ENCODE measurements around the gene FERMT1. TPM values are rescaled to one million over a fixed set of nuclear protein-coding genes. Genes with fewer than 3 reads are reported as not detected.

FERMT1 gene
- total and polyA plus RNA-seq, 7 donors: 0.03 to 1.0 (median 0.13) TPM

DNA sequence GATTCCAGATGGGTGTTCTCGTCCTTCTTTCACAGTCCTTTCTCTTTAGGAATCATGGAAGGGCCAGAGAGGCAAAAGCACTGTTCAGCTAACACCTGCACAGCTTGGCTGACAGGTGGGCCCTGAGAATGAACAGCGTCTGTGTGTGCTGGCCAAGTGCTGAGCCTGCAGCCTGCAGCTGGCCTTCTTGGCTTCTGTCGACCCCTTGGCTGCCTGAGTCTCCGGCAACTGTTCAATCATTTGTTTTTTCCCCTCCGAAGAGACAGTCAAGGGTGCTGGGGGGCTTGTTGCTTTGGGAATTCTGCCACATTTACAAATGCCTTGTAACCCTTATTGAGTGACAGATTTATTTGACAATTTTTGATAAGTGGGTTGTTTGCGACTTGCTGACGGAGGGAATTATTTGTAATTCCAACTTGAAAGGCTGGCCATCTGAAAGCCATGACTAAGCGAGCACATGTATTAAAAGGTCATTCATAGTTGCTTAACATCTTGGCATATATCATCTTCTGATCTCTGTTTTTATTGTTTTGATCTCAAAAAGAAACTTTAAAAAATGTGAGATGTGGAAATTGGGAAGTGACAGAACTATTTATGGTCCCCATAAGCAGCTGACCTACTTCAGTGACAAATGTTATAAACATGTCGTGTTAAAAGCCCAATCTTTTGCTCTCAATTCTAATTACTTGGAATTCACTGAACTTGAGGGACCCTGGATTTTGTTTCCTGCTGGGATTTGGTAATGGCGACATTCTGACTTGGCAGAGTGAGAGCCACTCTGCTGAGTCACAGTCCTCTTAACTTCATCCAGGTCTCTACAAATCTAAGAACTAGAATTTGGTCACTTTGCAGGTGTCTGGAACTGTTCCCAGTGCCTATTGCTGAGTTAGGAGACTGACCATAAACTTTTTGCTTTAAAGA is 41.9 kb upstream of the FERMT1 start:
- Histone ChIP-seq H3K4me1 (peaks cover 8% of the 10 kb centered on the region), H3K27ac (peak overlapping the region; percentile 44), H3K9me3 (no peaks in the 10 kb centered on the region), H3K4me3 (peak overlapping the region; percentile 32), H3K36me3 (ENCODE audit: insufficient read depth in 1 of 2, low read depth in 1 of 2) (no peaks in the 10 kb centered on the region), H3K27me3 (ENCODE audit: insufficient read depth in 3 of 3, low read length in 2 of 3) (no peaks in the 10 kb centered on the region)
- TF ChIP-seq, protein P1, sequence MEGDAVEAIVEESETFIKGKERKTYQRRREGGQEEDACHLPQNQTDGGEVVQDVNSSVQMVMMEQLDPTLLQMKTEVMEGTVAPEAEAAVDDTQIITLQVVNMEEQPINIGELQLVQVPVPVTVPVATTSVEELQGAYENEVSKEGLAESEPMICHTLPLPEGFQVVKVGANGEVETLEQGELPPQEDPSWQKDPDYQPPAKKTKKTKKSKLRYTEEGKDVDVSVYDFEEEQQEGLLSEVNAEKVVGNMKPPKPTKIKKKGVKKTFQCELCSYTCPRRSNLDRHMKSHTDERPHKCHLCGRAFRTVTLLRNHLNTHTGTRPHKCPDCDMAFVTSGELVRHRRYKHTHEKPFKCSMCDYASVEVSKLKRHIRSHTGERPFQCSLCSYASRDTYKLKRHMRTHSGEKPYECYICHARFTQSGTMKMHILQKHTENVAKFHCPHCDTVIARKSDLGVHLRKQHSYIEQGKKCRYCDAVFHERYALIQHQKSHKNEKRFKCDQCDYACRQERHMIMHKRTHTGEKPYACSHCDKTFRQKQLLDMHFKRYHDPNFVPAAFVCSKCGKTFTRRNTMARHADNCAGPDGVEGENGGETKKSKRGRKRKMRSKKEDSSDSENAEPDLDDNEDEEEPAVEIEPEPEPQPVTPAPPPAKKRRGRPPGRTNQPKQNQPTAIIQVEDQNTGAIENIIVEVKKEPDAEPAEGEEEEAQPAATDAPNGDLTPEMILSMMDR (IDR thresholded peaks at IDR 0.05): no peak
- intact Hi-C loops (cut with DNase I): no loop called here
- peak; percentile 75 to 80 (median 76) for ATAC-seq
- peak; percentile 35 to 76 for DNase-seq
- 15 to 22% (median 17%) methylated on average over 10 of the region's 10 CpGs for WGBS, 3 donors

DNA sequence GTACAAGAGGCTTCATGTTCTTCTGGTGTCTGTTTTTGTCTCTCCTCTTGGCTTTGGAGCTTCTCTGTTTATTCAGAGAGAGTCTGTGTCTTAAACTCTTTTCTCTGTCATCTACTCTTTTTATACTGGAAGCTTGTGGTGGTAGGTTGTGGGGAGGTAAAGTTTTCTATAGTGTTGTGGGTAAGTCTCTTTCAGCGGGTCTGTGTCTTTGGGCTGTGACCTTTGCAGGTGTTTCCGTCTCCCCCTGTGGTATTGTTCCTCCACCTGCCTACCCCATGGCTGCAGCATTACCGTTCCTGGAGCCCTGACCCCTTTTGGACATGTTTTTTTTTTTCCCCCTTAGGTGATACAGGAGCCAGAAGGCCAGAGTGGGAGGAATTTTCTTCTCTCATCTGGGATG is 37.9 kb upstream of the FERMT1 start:
- ATAC-seq (no peak), DNase-seq (no peak)
- no peaks in the 10 kb centered on the region for H3K27me3 ChIP-seq (ENCODE audit: insufficient read depth in 3 of 3, low read length in 2 of 3)
- H3K4me1 ChIP-seq: peaks cover 8% of the 10 kb centered on the region
- intact Hi-C loops (cut with DNase I): no loop called here
- no peak overlapping the region for H3K4me3 ChIP-seq
- no peaks in the 10 kb centered on the region for H3K9me3 ChIP-seq
- TF ChIP-seq, protein P1 (IDR thresholded peaks at IDR 0.05): no peak
- WGBS, 3 donors: 86 to 98% (median 88%) methylated on average over 3 of the region's 3 CpGs
- no peak overlapping the region for H3K27ac ChIP-seq
- no peaks in the 10 kb centered on the region for H3K36me3 ChIP-seq (ENCODE audit: insufficient read depth in 1 of 2, low read depth in 1 of 2)

DNA sequence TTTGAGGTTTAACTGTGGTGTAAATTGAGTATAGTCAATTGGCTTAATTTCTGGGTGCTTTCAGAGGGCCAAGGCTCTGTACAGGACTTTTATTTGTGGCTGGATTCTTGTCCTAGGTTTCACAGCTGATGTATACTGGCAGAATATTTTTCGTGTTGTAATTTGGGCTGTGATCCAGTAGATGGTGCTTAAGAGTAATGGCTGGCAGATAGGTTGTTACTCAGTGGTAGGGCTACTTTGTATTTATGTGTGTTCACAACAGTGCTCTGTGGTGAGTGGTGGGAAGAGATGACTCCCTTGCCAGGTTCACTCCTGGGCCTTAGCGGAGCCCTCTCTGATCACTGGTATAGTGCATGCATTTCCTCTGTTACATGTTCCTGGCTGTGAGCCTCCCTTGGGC is 34.5 kb upstream of the FERMT1 start:
- no peaks in the 10 kb centered on the region for H3K36me3 ChIP-seq (ENCODE audit: insufficient read depth in 1 of 2, low read depth in 1 of 2)
- no peak overlapping the region for H3K4me3 ChIP-seq
- intact Hi-C loops (cut with DNase I): no loop called here
- H3K27me3 ChIP-seq (ENCODE audit: insufficient read depth in 3 of 3, low read length in 2 of 3): no peaks in the 10 kb centered on the region
- ATAC-seq (no peak), DNase-seq (no peak)
- WGBS, 3 donors: 72 to 85% (median 85%) methylated on average over 2 of the region's 2 CpGs
- no peaks in the 10 kb centered on the region for H3K9me3 ChIP-seq
- H3K27ac ChIP-seq: no peak overlapping the region
- TF ChIP-seq, protein P1 (IDR thresholded peaks at IDR 0.05): no peak
- no peaks in the 10 kb centered on the region for H3K4me1 ChIP-seq

DNA sequence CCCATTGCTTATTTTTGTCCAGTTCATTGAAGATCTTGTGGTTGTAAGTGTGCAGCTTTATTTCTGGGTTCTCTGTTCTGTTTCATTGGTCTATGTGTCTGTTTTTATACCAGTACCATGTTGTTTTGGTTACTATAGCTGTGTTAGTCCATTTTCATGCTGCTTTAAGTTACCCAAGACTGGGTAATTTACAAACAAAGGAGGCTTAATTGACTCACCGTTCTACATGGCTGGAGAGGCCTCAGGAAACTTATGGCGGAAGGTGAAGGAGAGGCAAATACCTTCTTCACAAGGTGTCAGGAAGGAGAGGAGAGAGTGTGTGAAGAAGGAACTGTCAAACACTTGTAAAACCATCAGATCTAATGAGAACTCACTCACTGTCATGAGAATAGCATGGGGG is 29.9 kb upstream of the FERMT1 start:
- H3K4me1 ChIP-seq: no peaks in the 10 kb centered on the region
- DNase-seq (no peak), ATAC-seq (no peak)
- H3K4me3 ChIP-seq: no peak overlapping the region
- intact Hi-C loops (cut with DNase I): no loop called here
- no peak overlapping the region for H3K27ac ChIP-seq
- 50 to 52% (median 52%) methylated on average over 2 of the region's 2 CpGs for WGBS, 3 donors
- H3K9me3 ChIP-seq: no peaks in the 10 kb centered on the region
- TF ChIP-seq, protein P1 (IDR thresholded peaks at IDR 0.05): no peak
- H3K27me3 ChIP-seq (ENCODE audit: insufficient read depth in 3 of 3, low read length in 2 of 3): no peaks in the 10 kb centered on the region
- H3K36me3 ChIP-seq (ENCODE audit: insufficient read depth in 1 of 2, low read depth in 1 of 2): no peaks in the 10 kb centered on the region
